Astrocyte of the cerebellum (primary cell): ENCODE data around the gene DELE1.

ENCODE experiments used
- DNase-seq: peaks from one replicate; pipeline ENCODE4 v3.0.0-alpha.2; 2011; ENCODE audit warnings: low read depth
- H3K4me3 ChIP-seq: 2 replicates; pipeline ENCODE4 v1.5.1; 2011; ENCODE audit warnings: mild to moderate bottlenecking, low read depth, low read length, moderate library complexity
- in situ Hi-C: cut with HindIII; loops from 2 replicates; pipeline ENCODE4 v1.10.0; 2017; ENCODE audit warnings: low sequenced_read_pairs
- TF ChIP-seq, protein P1 (sequence below): IDR thresholded peaks from 2 replicates; pipeline ENCODE4 v1.5.1; 2012; ENCODE audit warnings: low read length, low read depth, moderate library complexity, mild to moderate bottlenecking; ENCODE audit errors: missing control alignments

The DELE1 gene

DNA sequence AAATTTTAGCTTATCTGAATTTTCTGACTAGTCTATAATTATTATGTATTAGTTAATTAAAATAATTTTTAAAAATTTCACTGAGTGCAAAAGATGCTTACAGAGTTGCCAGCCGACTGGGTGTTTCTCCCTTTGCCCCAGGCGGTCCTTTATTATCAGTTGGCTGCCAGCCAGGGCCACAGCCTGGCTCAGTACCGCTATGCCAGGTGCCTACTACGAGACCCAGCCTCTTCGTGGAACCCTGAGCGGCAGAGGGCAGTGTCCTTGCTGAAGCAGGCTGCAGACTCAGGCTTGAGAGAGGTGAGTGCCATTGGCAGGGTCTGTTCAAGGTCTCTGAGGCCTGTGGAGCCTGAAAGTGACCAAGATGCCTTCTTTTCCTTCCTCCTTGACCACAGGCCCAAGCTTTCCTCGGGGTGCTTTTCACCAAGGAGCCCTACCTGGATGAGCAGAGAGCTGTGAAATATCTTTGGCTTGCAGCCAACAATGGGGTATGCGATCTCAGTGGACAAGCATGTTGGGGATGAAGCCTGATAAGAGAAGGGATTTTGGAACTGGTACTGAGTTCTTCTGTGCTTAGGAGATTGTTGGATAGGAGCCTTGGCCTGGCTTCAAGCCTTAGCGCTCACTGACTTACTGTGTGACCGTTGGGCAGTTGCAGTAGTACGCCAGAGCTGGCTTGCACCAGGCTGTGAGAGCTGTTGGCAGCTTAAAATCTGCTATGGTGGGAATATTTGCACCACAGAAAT is 10.6 kb downstream of the DELE1 start:
- TF ChIP-seq, protein P1, sequence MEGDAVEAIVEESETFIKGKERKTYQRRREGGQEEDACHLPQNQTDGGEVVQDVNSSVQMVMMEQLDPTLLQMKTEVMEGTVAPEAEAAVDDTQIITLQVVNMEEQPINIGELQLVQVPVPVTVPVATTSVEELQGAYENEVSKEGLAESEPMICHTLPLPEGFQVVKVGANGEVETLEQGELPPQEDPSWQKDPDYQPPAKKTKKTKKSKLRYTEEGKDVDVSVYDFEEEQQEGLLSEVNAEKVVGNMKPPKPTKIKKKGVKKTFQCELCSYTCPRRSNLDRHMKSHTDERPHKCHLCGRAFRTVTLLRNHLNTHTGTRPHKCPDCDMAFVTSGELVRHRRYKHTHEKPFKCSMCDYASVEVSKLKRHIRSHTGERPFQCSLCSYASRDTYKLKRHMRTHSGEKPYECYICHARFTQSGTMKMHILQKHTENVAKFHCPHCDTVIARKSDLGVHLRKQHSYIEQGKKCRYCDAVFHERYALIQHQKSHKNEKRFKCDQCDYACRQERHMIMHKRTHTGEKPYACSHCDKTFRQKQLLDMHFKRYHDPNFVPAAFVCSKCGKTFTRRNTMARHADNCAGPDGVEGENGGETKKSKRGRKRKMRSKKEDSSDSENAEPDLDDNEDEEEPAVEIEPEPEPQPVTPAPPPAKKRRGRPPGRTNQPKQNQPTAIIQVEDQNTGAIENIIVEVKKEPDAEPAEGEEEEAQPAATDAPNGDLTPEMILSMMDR, result no peak
- no peak for DNase-seq
- H3K4me3 ChIP-seq, result no peak overlapping the region
- in situ Hi-C loops, result no loop called here

DNA sequence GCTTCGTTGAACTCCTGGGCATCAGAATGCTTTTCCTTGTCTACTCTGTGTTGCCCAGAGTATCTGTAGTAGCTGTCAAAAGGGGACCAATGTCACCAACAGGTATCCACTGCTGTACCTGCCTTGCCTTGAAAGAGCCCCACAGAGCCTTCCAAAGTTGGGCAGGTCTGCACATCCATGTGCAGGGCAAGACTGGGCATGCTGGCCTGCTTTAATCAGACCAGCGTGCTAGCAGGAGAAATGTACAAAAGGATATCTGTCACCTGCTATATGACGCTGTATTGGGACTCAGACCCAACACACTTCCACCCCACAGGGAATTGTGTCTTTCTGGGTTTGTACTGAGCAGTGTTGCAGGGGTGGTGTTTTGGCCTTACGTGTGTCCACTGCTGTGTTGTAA is 11.9 kb downstream of the DELE1 start:
- TF ChIP-seq, protein P1, result no peak
- no peak for DNase-seq
- H3K4me3 ChIP-seq, result no peak overlapping the region
- in situ Hi-C loops, result no loop called here

DNA sequence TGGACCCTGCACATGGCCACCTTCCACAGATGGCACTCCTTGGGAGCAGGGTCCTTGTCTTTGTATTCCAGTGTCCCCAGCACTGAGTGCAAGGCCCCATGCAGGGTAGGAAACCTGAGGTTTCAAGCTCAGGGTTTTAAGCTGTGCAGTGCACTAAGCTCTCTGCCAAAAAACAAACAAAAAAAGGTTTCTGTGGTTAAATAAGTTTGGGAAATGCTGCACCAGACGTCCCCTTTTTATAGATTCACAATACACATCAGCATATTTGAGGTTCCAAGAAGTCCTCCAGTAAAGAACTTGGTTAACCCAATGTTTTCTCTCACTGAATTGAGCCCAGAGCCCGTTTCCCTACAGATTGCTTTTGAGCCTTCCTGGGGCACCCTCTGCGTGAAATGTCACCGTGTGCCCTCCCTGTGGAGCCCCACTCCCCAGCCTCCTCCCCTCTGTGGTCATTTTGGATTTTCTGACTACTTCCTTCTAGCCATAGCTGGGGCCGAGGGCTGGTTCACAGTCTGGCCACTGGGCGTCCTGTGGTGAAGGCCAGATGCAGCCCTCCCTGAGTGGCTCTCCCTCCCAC is 17.1 kb downstream of the DELE1 start:
- H3K4me3 ChIP-seq, result no peak overlapping the region
- TF ChIP-seq, protein P1, result peak; percentile 29
- in situ Hi-C loops, result no loop called here
- peak; percentile 87 for DNase-seq

DNA sequence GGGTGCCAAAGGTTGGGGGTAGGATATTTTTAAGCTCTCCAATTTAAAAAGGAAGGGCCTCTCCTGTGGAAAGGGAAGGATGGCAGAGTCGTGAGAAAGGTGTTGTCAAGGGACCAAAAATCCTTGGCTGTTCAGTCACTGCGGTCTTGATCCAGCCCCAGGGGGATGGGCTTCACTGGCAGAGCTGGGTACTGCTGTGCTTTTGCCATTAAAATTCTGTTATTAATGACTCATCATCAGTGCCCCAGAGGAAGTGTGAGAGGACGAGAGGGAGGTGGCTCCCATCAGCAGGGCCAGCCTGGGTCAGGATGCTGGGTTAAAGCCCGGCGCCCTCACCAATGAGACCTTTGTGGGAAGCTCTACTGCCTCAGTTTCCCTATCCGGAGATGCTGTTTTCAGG is 17.6 kb downstream of the DELE1 start:
- in situ Hi-C loops, result no loop called here
- DNase-seq, result peak; percentile 23
- H3K4me3 ChIP-seq, result no peak overlapping the region
- TF ChIP-seq, protein P1, result no peak

DNA sequence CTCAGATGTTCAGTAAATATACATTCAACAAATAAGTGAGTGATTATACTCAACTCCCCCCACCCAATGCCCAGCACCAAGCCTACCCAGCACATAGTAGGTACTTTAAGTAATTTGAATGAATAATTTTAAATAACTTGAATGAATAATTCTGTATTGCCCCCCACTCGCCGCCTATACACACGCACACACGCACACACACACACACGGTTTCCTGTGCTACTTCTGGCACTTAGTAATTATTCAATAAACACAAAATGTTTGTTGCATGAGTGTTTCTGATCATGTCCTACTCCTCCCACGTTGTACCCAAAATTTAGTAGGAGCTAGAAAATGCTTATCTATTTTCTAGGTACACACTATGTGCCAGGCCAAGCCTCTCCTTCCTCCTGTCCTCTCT is 18.1 kb downstream of the DELE1 start:
- in situ Hi-C loops, result no loop called here
- no peak overlapping the region for H3K4me3 ChIP-seq
- no peak for DNase-seq
- TF ChIP-seq, protein P1, result no peak

DNA sequence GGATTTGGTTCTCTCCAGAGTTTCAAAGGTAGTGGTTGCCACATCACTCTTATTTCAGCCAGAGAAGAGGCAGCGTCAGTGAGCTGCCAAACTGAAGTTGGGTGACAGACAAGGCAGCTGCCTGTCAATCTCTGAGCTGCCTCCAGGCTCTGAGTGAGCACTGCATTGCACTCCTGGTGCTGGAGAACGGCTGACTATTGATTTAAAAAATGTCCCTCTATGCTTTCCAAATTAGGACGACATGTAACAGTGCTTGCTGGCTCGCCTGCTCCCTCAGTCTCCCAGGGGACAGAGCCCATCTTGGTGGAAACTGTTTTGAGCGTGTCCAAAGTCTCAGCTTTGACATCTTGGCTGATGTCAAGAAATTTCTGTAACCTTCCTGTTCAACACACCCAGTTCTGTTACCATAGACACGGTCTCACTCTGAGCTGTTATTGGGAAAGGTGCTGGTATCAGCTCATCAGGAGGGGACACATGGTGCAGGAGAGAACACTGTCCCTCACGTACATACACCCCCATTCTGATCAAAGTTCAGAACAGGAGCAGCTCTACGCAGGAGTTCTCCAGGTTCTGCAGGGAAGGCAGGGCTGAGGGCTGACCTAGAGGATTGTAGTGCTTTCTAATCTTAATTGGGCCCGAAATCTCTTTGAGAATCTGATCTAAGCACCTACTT is 18.6 kb downstream of the DELE1 start:
- no peak for DNase-seq
- in situ Hi-C loops, result no loop called here
- TF ChIP-seq, protein P1, result no peak
- no peak overlapping the region for H3K4me3 ChIP-seq
